HEK293 (cell line): ENCODE data around the gene ADGRF3.

Experiments used
- CTCF ChIA-PET: fragments of 350-600 bp; formaldehyde crosslinking; extraction: SDS; loops from one replicate; lab custom pipeline; 2021; ENCODE audit warnings: antibody characterized with exemption; lab: Yijun Ruan, JAX
- POLR2A ChIA-PET: fragments of 300-600 bp; formaldehyde crosslinking; extraction: SDS; loops from one replicate; lab custom pipeline; 2020; ENCODE audit warnings: antibody characterized with exemption, inconsistent platforms; lab: Yijun Ruan, JAX
- H3K27ac ChIP-seq: fragments of 200-500 bp; sonication (Bioruptor generic); 2 replicates; pipeline ENCODE4 v1.5.1; 2014; ENCODE audit warnings: low read depth, low read length, control low read depth, inconsistent platforms; ENCODE audit errors: extremely low read depth
- H3K36me3 ChIP-seq, 2 experiments: fragments of 200-500 bp in 1 of 2; sonication (Bioruptor generic) in 1 of 2; 1 replicate in 1 of 2; 2 replicates in 1 of 2; pipeline ENCODE4 v1.5.1; 2014 to 2017; ENCODE audit warnings: inconsistent platforms in 2 of 2, low read length in 2 of 2; ENCODE audit not compliant: control insufficient read depth in 2 of 2, insufficient read depth in 1 of 2
- H3K4me1 ChIP-seq: fragments of 200-500 bp; sonication (Bioruptor generic); 2 replicates; pipeline ENCODE4 v1.5.1; 2014; ENCODE audit warnings: mild to moderate bottlenecking, low read length, inconsistent platforms; ENCODE audit not compliant: control insufficient read depth, insufficient read depth
- H3K4me3 ChIP-seq: 2 replicates; pipeline ENCODE4 v1.5.1; 2011; ENCODE audit warnings: low read depth, mild to moderate bottlenecking, control low read depth, low read length, moderate library complexity
- H3K9me3 ChIP-seq: fragments of 200-500 bp; sonication (Bioruptor generic); 2 replicates; pipeline ENCODE4 v1.5.1; 2014; ENCODE audit warnings: low read depth, low read length, inconsistent platforms; ENCODE audit not compliant: control insufficient read depth, insufficient read depth
- BCL6B ChIP-seq: fragments of 450-650 bp; formaldehyde crosslinking; IDR thresholded peaks from 2 replicates; pipeline ENCODE4 v1.5.1; 2017; ENCODE audit warnings: missing biosample characterization, missing genetic modification characterization
- KLF16 ChIP-seq: fragments of 450-650 bp; formaldehyde crosslinking; IDR thresholded peaks from 2 replicates; pipeline ENCODE4 v1.5.1; 2017; ENCODE audit warnings: missing biosample characterization, missing genetic modification characterization
- PRDM1 ChIP-seq: fragments of 450-650 bp; formaldehyde crosslinking; IDR thresholded peaks from 2 replicates; pipeline ENCODE4; 2016; ENCODE audit warnings: missing biosample characterization, missing genetic modification characterization
- PRDM10 ChIP-seq: fragments of 450-650 bp; formaldehyde crosslinking; IDR thresholded peaks from 2 replicates; pipeline ENCODE4 v1.5.1; 2016; ENCODE audit warnings: missing biosample characterization, missing genetic modification characterization
- PRDM6 ChIP-seq: fragments of 450-650 bp; formaldehyde crosslinking; IDR thresholded peaks from 2 replicates; pipeline ENCODE4 v1.5.1; 2017; ENCODE audit warnings: missing biosample characterization, missing genetic modification characterization
- SCRT2 ChIP-seq: fragments of 450-650 bp; formaldehyde crosslinking; IDR thresholded peaks from 2 replicates; pipeline ENCODE4 v1.5.1; 2016; ENCODE audit warnings: missing biosample characterization, missing genetic modification characterization
- SP7 ChIP-seq: fragments of 450-650 bp; formaldehyde crosslinking; IDR thresholded peaks from 2 replicates; pipeline ENCODE4 v1.5.1; 2016; ENCODE audit warnings: missing biosample characterization, missing genetic modification characterization
- ZBTB17 ChIP-seq: fragments of 450-650 bp; formaldehyde crosslinking; IDR thresholded peaks from 2 replicates; pipeline ENCODE4 v1.5.1; 2016; ENCODE audit warnings: missing biosample characterization, missing genetic modification characterization
- ZBTB48 ChIP-seq: fragments of 450-650 bp; formaldehyde crosslinking; IDR thresholded peaks from 2 replicates; pipeline ENCODE4 v1.5.1; 2016; ENCODE audit warnings: missing biosample characterization, missing genetic modification characterization
- ZEB2 ChIP-seq: fragments of 450-650 bp; formaldehyde crosslinking; IDR thresholded peaks from 2 replicates; pipeline ENCODE4 v1.5.1; 2016; ENCODE audit warnings: missing biosample characterization, missing genetic modification characterization
- ZNF280D ChIP-seq: fragments of 450-650 bp; formaldehyde crosslinking; IDR thresholded peaks from 2 replicates; pipeline ENCODE4 v1.5.1; 2016; ENCODE audit warnings: missing biosample characterization, missing genetic modification characterization
- ZNF626 ChIP-seq: fragments of 450-650 bp; sonication (Bioruptor Pico); formaldehyde crosslinking; IDR thresholded peaks from 2 replicates; pipeline ENCODE4 v1.5.1; 2018; ENCODE audit warnings: missing biosample characterization, missing genetic modification characterization, inconsistent platforms
- ZNF660 ChIP-seq: fragments of 450-650 bp; IDR thresholded peaks from 2 replicates; pipeline ENCODE4 v1.5.1; 2018; ENCODE audit warnings: missing biosample characterization, mild to moderate bottlenecking, missing genetic modification characterization
- ZNF692 ChIP-seq: fragments of 450-650 bp; formaldehyde crosslinking; IDR thresholded peaks from 2 replicates; pipeline ENCODE4 v1.5.1; 2016; ENCODE audit warnings: missing biosample characterization, missing genetic modification characterization
- ZNF843 ChIP-seq: fragments of 450-650 bp; formaldehyde crosslinking; IDR thresholded peaks from 2 replicates; pipeline ENCODE4 v1.5.1; 2016; ENCODE audit warnings: missing biosample characterization, missing genetic modification characterization

ADGRF3 gene

GRCh38 chr2:26274058-26274613 is 72.5 kb downstream of the ADGRF3 start:
- H3K36me3 ChIP-seq = peaks cover 6 to 35% of the 10 kb centered on the region in 2 experiments; a peak in 2 of 3 replicates
- H3K27ac ChIP-seq = no peak overlapping the region
- peaks cover 12% of the 10 kb centered on the region for H3K4me1 ChIP-seq
- CTCF ChIA-PET = no interaction called here
- no peaks in the 10 kb centered on the region for H3K9me3 ChIP-seq
- POLR2A ChIA-PET = interaction anchor here (1.0 kb wide), 1 partner anchor 30 kb away, joined by 5 read pairs; the partner anchor contains the start of genes HADHA and HADHB
- H3K4me3 ChIP-seq = no peak overlapping the region
- peak; percentile 27; the same call in 1 of the 2 replicates for TF ChIP-seq SCRT2
- TF ChIP-seq ZBTB17 (tag by site-specific recombination) = peak; percentile 62
- peak; percentile 63; the same call in 1 of the 2 replicates for TF ChIP-seq BCL6B (tag by site-specific recombination)
- peak; percentile 49; the same call in 1 of the 2 replicates for TF ChIP-seq ZNF692 (tag by site-specific recombination)
- peak; percentile 57; the same call in 1 of the 2 replicates for TF ChIP-seq PRDM1 (tag by site-specific recombination)
- TF ChIP-seq SP7 (tag by site-specific recombination) = peak; percentile 95
- no peak for TF ChIP-seq ZNF626 (tag by site-specific recombination)
- TF ChIP-seq KLF16 (tag by site-specific recombination) = no peak
- TF ChIP-seq PRDM10 (tag by site-specific recombination) = peak; percentile 50
- TF ChIP-seq ZBTB48 = no peak
- TF ChIP-seq ZEB2 (tag by site-specific recombination) = peak; percentile 38; the same call in 1 of the 2 replicates
- TF ChIP-seq ZNF660 (tag by site-specific recombination) = peak; percentile 32; the same call in 1 of the 2 replicates
- TF ChIP-seq ZNF843 (tag by site-specific recombination) = 0 out of 2 replicates have a peak, but pooled peaks have one; percentile 16

- Histone ChIP-seq H3K4me3 (no peak overlapping the region), H3K9me3 (no peaks in the 10 kb centered on the region), H3K4me1 (peaks cover 12% of the 10 kb centered on the region), H3K36me3 (peaks cover 6 to 29% of the 10 kb centered on the region in 2 experiments; a peak in 2 of 3 replicates), H3K27ac (no peak overlapping the region)
- ChIA-PET POLR2A (no interaction called here), CTCF (no interaction called here)
- TF ChIP-seq ZNF280D (no peak), PRDM6 (tag by site-specific recombination) (peak; percentile 65; the same call in 1 of the 2 replicates)
Observed at GRCh38 chr2:26273501-26273900, 73.1 kb downstream of the ADGRF3 start.
